Mesendoderm (in vitro differentiated cells): ENCODE measurements around the gene DHX40.

Source experiments
- DNase-seq: peaks from one replicate; pipeline ENCODE4 v3.0.0; 2013
- H2AK5ac ChIP-seq: 2 replicates; pipeline ENCODE4 v1.6.1; 2013; ENCODE audit warnings: low read length, inconsistent platforms
- H2BK120ac ChIP-seq: 2 replicates; pipeline ENCODE4 v1.6.1; 2013; ENCODE audit warnings: low read depth, mild to moderate bottlenecking, low read length, moderate library complexity, mixed read lengths
- H2BK15ac ChIP-seq: replicated peaks from 2 replicates; pipeline ENCODE4 v1.6.1; 2013; ENCODE audit warnings: low read depth, mild to moderate bottlenecking, moderate library complexity
- H2BK5ac ChIP-seq: 2 replicates; pipeline ENCODE4 v1.6.1; 2013; ENCODE audit warnings: low read length, inconsistent platforms
- H3K18ac ChIP-seq: 2 replicates; pipeline ENCODE4 v1.6.1; 2013; ENCODE audit warnings: mild to moderate bottlenecking, low read length, mixed read lengths
- H3K23ac ChIP-seq: one replicate; pipeline ENCODE4 v1.6.1; 2013; ENCODE audit warnings: low read length
- H3K27ac ChIP-seq: 2 replicates; pipeline ENCODE4 v1.5.1; 2013; ENCODE audit warnings: low read depth, mild to moderate bottlenecking, inconsistent platforms, low read length, moderate library complexity
- H3K27me3 ChIP-seq: 2 replicates; pipeline ENCODE4 v1.6.1; 2013; ENCODE audit warnings: low read length, control low read depth, mild to moderate bottlenecking, inconsistent platforms; ENCODE audit not compliant: insufficient read depth, poor library complexity
- H3K36me3 ChIP-seq: 2 replicates; pipeline ENCODE4 v1.6.1; 2013; ENCODE audit warnings: low read length, inconsistent platforms; ENCODE audit not compliant: control insufficient read depth, insufficient read depth
- H3K4ac ChIP-seq: one replicate; pipeline ENCODE4 v1.6.1; 2013; ENCODE audit warnings: low read depth, mild to moderate bottlenecking, low read length, moderate library complexity
- H3K4me1 ChIP-seq: 2 replicates; pipeline ENCODE4 v1.6.1; 2013; ENCODE audit warnings: low read depth, low read length, inconsistent platforms; ENCODE audit not compliant: control insufficient read depth
- H3K4me2 ChIP-seq: 2 replicates; pipeline ENCODE4 v1.6.1; 2013; ENCODE audit warnings: low read length
- H3K4me3 ChIP-seq: 2 replicates; pipeline ENCODE4 v1.5.1; 2013; ENCODE audit warnings: mild to moderate bottlenecking, low read length
- H3K56ac ChIP-seq: one replicate; pipeline ENCODE4 v1.6.1; 2013; ENCODE audit warnings: low read length
- H3K79me1 ChIP-seq: 2 replicates; pipeline ENCODE4 v1.6.1; 2013; ENCODE audit warnings: low read length, inconsistent platforms
- H3K79me2 ChIP-seq: 2 replicates; pipeline ENCODE4 v1.6.1; 2013; ENCODE audit warnings: mild to moderate bottlenecking, low read length; ENCODE audit not compliant: control insufficient read depth, insufficient read depth
- H3K9ac ChIP-seq: 2 replicates; pipeline ENCODE4 v1.6.1; 2013; ENCODE audit warnings: low read length, inconsistent platforms
- H4K5ac ChIP-seq: one replicate; pipeline ENCODE4 v1.6.1; 2013; ENCODE audit warnings: low read length
- H4K8ac ChIP-seq: one replicate; pipeline ENCODE4 v1.6.1; 2013; ENCODE audit warnings: low read depth, mild to moderate bottlenecking, control low read depth, low read length, moderate library complexity
- WGBS: extraction: QIAGEN DNeasy Blood & Tissue Kit; methylation state at CpG from one replicate; pipeline ENCODE4 v1.1.7; 2013; ENCODE audit warnings: low lambda C conversion rate, missing lambda C conversion rate; ENCODE audit not compliant: insufficient coverage; ENCODE audit errors: extremely low coverage; 5-methylcytosine and 5-hydroxymethylcytosine counted together

DHX40 gene

DNA sequence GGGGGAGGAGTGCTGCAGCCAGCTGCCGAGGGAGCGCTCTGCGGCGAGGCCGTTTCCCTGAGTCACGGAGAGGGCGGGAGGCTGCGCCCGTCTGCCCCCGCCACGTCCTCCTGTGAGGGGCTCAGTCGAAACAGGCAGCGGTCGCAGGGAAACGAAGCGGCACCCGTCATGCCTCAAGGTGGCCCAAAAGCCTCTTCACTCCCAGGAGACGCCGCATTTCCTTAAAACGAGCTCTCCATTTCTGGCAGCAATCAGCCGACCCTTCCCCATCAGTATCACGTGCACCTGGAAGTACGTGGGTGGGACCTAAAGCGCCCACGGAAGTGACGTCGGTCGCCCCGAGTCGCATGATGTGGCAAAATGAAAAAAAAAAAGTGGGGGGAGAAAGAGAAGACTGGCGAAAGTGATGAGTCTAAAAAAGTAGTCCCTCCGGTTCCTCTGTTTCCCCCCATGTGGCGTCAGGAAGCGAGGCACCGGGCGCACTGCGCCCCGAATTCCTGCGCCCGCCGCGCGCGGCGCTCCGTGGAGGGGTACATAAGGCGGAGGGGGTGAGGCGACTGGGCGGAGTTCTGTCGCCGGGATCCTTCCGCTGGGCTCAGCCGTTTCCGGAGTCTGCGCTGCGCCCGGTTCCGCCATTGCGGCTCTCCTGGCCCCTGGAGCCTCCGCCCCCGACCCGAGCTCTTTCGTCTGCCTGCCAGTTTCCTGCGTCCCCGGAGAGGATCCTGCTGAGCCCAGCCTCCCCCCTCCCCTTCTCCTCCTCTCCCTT, 54.1 kb downstream of the DHX40 start, which contains the start of gene CLTC:
Gene CLTC, plus strand, starts transcription at position 598 of the 766 bp plus-strand sequence. CDS start 237 bp downstream, outside the sequence.
- Histone ChIP-seq H2BK120ac (peak within 1 kb of the TSS; percentile 97), H3K4me1 (no peaks in the 10 kb centered on the region), H3K79me2 (peaks cover 44% of the 10 kb centered on the region), H3K4me3 (peak within 1 kb of the TSS; percentile 96), H2AK5ac (no peak within 1 kb of the TSS), H3K23ac (peak within 1 kb of the TSS; percentile 52), H4K5ac (peak within 1 kb of the TSS; percentile 72), H3K79me1 (no peaks in the 10 kb centered on the region), H3K4me2 (peak within 1 kb of the TSS; percentile 72), H2BK5ac (peak within 1 kb of the TSS; percentile 95), H3K27ac (peak within 1 kb of the TSS; percentile 98), H3K18ac (peak within 1 kb of the TSS; percentile 100), H3K4ac (peak within 1 kb of the TSS; percentile 100), H3K36me3 (no peaks in the 10 kb centered on the region), H4K8ac (peak within 1 kb of the TSS; percentile 87), H3K56ac (peak within 1 kb of the TSS; percentile 100), H2BK15ac (no peak within 1 kb of the TSS), H3K27me3 (no peaks in the 10 kb centered on the region), H3K9ac (peak within 1 kb of the TSS; percentile 99)
- DNase-seq: peak; percentile 99
- no CpG with 5 or more reads among the region's 65 CpGs for WGBS

GRCh38 chr17:59620064-59620359, 54.6 kb downstream of the DHX40 start:
- Histone ChIP-seq H3K4me1 (no peaks in the 10 kb centered on the region), H4K8ac (peak overlapping the region; percentile 87), H2BK5ac (peak overlapping the region; percentile 92), H3K4me2 (peak overlapping the region; percentile 53), H3K79me1 (no peaks in the 10 kb centered on the region), H3K36me3 (no peaks in the 10 kb centered on the region), H4K5ac (no peak overlapping the region), H2BK120ac (peak overlapping the region; percentile 94), H3K23ac (peak overlapping the region; percentile 52), H3K27me3 (no peaks in the 10 kb centered on the region), H2AK5ac (no peak overlapping the region), H3K79me2 (peaks cover 48% of the 10 kb centered on the region), H2BK15ac (no peak overlapping the region), H3K56ac (peak overlapping the region; percentile 100), H3K27ac (peak overlapping the region; percentile 98), H3K18ac (peak overlapping the region; percentile 100), H3K4ac (peak overlapping the region; percentile 100), H3K9ac (peak overlapping the region; percentile 99), H3K4me3 (peak overlapping the region; percentile 96)
- DNase-seq: no peak
- WGBS: no CpG with 5 or more reads among the region's 13 CpGs

DNA sequence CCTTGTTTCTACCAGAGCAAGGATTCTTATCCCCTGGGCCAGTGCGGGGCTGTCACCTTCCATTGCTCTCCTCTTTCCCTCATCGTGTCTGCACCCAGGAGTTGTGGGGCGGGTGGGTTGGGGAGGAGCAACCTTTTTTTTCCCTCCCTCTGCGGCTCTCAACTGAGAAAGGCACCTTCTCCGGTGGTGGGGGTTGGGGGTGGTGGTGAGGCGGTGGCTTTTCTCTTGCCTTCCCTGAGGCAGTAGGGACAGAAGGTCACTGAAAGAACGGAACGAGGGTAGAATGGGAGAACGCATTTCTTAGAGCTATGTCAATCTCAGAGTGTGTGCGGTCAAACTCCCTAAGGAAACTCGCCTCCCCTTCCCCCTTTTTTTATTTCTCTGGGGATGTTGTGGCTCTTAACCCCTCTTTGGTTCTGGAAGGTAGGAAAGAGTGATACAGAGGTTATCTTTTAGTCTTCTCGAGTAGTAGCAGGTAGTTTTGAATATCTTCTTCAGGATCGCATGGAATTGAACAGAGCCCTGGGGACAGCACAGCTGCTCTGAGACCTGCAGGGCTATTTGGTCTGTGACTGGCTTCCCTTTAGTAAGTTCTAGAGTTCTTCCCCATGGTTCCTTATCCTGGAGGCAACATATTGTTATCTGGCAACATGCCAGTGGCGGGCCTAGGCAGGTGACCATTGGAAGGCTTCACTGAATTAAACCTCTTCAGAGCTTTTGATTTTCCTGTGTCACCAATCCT, 55.3 kb downstream of the DHX40 start:
- H3K36me3 ChIP-seq: no peaks in the 10 kb centered on the region
- H2BK15ac ChIP-seq: no peak overlapping the region
- no peak overlapping the region for H2BK5ac ChIP-seq
- H3K27me3 ChIP-seq: no peaks in the 10 kb centered on the region
- H3K27ac ChIP-seq: peak overlapping the region; percentile 98
- peaks cover 55% of the 10 kb centered on the region for H3K79me2 ChIP-seq
- peak; percentile 77 for DNase-seq
- H4K5ac ChIP-seq: no peak overlapping the region
- H3K4me3 ChIP-seq: peak overlapping the region; percentile 96
- H3K56ac ChIP-seq: peak overlapping the region; percentile 100
- H2BK120ac ChIP-seq: peak overlapping the region; percentile 94
- H3K4me2 ChIP-seq: peak overlapping the region; percentile 53
- whole genome bisulfite sequencing: no CpG with 5 or more reads among the region's 14 CpGs
- H3K18ac ChIP-seq: peak overlapping the region; percentile 100
- no peaks in the 10 kb centered on the region for H3K79me1 ChIP-seq
- no peak overlapping the region for H2AK5ac ChIP-seq
- peak overlapping the region; percentile 99 for H3K9ac ChIP-seq
- H3K23ac ChIP-seq: no peak overlapping the region
- H4K8ac ChIP-seq: peak overlapping the region; percentile 56
- H3K4me1 ChIP-seq: no peaks in the 10 kb centered on the region
- peak overlapping the region; percentile 100 for H3K4ac ChIP-seq

GRCh38 chr17:59621771-59622170, 56.4 kb downstream of the DHX40 start:
- no peak overlapping the region for H2AK5ac ChIP-seq
- H3K4me2 ChIP-seq: peak overlapping the region; percentile 14
- WGBS: no CpG with 5 or more reads among the region's 4 CpGs
- no peak overlapping the region for H4K5ac ChIP-seq
- H3K36me3 ChIP-seq: no peaks in the 10 kb centered on the region
- no peak overlapping the region for H4K8ac ChIP-seq
- H3K18ac ChIP-seq: no peak overlapping the region
- no peak overlapping the region for H2BK15ac ChIP-seq
- H3K4me1 ChIP-seq: no peaks in the 10 kb centered on the region
- no peak overlapping the region for H3K4ac ChIP-seq
- H3K79me2 ChIP-seq: peaks cover 66% of the 10 kb centered on the region
- no peak overlapping the region for H2BK5ac ChIP-seq
- no peaks in the 10 kb centered on the region for H3K79me1 ChIP-seq
- H3K27me3 ChIP-seq: no peaks in the 10 kb centered on the region
- no peak overlapping the region for H3K23ac ChIP-seq
- no peak overlapping the region for H2BK120ac ChIP-seq
- H3K9ac ChIP-seq: peak overlapping the region; percentile 30
- no peak overlapping the region for H3K27ac ChIP-seq
- no peak for DNase-seq
- no peak overlapping the region for H3K56ac ChIP-seq
- no peak overlapping the region for H3K4me3 ChIP-seq

DNA sequence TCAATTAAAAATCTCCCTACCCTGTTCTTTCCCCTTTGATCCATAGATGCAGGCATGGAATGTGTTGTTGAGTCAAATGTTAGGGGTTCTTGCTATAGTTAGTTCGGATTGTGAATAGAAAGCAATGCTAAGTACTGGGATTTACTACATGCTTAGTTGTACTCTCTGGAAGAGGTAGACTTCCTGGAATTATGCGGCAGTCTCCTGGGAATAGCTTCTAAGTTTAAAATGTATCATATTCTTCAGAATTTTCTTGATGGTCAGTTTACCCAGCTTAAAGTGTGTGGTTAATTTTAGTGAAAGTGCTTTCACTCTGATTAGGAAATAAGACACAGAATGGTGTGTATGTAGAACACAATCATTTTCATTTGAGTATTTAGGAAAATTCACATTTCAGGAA, 57.7 kb downstream of the DHX40 start:
- no peak overlapping the region for H2BK15ac ChIP-seq
- H3K56ac ChIP-seq: no peak overlapping the region
- no peak overlapping the region for H3K18ac ChIP-seq
- no peaks in the 10 kb centered on the region for H3K36me3 ChIP-seq
- no CpG with 5 or more reads among the region's 2 CpGs for WGBS
- H3K4ac ChIP-seq: no peak overlapping the region
- H3K79me1 ChIP-seq: no peaks in the 10 kb centered on the region
- no peak overlapping the region for H3K23ac ChIP-seq
- no peak overlapping the region for H2AK5ac ChIP-seq
- H3K27me3 ChIP-seq: no peaks in the 10 kb centered on the region
- no peak overlapping the region for H2BK120ac ChIP-seq
- H3K79me2 ChIP-seq: peaks cover 78% of the 10 kb centered on the region
- no peak overlapping the region for H3K4me2 ChIP-seq
- no peak overlapping the region for H2BK5ac ChIP-seq
- peak overlapping the region; percentile 8 for H3K9ac ChIP-seq
- H3K27ac ChIP-seq: no peak overlapping the region
- no peaks in the 10 kb centered on the region for H3K4me1 ChIP-seq
- no peak overlapping the region for H4K5ac ChIP-seq
- H4K8ac ChIP-seq: no peak overlapping the region
- DNase-seq: no peak
- H3K4me3 ChIP-seq: no peak overlapping the region
